NCI-H1417 (cell line): ENCODE data around the gene PGAM2.
"Not testable (repeated sequence)": the region's sequence is repeated elsewhere in the genome, so short reads cannot be mapped to it uniquely, and the experiment has no call there.

ENCODE experiments used
- DNase-seq, 3 experiments: peaks; one replicate each; lab custom pipeline; 2025; lab: John Stamatoyannopoulos, UW

The PGAM2 gene

DNA sequence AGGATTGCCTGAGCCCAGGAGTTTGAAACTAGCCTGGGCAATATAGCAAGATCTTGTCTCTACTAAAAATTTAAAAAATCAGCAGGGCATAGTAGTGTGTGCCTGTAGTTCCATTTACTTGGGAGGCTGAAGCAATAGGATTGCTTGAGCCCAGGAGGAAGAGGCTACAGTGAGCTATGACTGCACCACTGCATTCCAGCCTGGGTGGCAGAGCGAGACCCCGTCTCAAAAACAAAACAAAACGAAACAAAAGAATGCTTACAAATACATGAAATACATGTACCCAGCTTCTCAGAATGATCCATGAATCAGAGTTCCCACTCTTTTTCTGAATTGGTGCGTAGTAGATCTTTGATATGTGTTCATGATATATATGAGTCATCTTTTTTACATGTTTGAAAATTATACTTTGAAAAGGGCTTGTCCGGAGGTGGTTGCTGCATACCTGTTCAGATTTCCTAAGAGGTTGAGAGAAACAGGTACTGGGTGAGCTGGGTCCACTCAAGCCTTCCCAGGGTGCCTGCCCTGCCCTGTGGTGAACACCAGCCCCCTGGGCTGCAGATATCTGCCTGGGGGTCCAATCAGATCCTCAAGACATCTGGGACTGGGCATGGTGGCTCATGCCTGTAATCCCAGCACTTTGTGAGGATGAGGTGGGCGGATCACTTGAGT is 42.4 kb downstream of the PGAM2 start:
- not testable (repeated sequence) for DNase-seq

DNA sequence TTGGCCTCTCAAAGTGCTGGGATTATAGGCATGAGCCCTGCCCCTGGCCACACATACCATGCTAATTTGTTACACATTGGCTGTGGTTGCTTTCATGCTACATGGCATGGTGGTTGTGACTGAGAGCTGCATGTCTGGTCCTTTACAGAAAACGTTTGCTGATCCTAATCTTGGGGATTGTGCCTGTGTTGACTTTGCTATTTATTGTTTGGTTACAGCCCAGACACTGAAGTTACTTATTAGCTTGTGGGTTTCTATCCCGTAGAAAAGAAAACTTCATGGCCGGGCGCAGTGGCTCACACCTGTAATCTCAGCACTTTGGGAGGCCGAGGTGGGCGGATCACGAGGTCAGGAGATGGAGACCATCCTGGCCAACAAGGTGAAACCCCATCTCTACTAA is 43.3 kb downstream of the PGAM2 start:
- DNase-seq, result not testable (repeated sequence)

GRCh38 chr7:44019825-44020224 is 45.5 kb downstream of the PGAM2 start:
- not testable (repeated sequence) for DNase-seq

GRCh38 chr7:44018857-44019807 is 46.2 kb downstream of the PGAM2 start:
- DNase-seq, result peak; percentile 97 to 99 (median 99)

DNA sequence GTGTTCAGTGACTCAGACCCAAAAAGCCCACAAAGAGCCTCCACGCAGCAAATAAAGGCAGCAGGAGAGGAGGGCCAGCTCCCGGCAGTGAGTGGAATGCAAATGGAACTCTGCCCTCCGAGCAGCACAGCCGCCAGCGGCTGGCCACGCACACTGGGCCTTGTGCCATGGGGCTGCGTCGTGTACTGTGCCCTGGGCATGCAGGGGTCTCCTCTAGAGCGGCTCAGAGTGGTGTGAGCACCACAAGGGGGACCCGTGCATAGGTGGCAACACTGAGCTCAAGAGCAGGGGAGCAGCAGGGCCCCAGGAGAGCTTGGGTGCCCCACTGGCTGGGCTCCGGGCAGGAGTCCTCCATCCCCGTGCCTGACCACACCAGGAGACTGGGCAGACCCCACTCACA is 50.3 kb downstream of the PGAM2 start:
- not testable (repeated sequence) for DNase-seq
